ENCODE data around the gene ERGIC1. TPM values are rescaled to one million over a fixed set of nuclear protein-coding genes. Genes with fewer than 3 reads are reported as not detected.

The ERGIC1 gene
- polyA plus RNA-seq, 1 donor from 2014 or later = 59.1 TPM

DNA sequence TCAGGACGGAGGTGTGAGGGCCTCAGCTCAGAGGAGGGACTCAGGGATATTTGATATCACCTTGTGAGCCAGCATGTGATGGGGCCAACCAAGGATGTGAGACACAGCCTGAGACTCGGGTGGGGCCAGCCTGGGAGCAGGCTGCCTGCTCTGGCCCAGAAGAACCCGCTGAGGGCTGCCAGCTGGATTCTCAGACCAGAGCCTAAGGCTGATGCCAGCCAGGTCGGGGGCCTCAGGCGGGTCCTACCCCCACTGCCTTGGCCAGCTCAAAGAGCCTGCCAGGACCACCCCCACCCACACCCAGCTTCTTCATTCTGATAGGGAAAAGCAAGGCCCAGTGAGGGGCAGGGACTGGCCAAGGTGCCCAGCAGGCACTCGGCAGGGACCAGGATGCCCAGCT is 42.8 kb upstream of the ERGIC1 start (continued):
- TF ChIP-seq EP300 (conservative IDR thresholded peaks at IDR 0.05; ENCODE audit: poor library complexity, severe bottlenecking) = no peak

GRCh38 chr5:172791726-172792445 is 42.2 kb upstream of the ERGIC1 start:
- TF ChIP-seq SMC3 (conservative IDR thresholded peaks at IDR 0.05; ENCODE audit: poor library complexity) = no peak
- TF ChIP-seq EZH2 (IDR thresholded peaks at IDR 0.05; ENCODE audit: borderline replicate concordance, insufficient read depth, low read length, poor library complexity, severe bottlenecking) = no peak
- TF ChIP-seq EP300 (conservative IDR thresholded peaks at IDR 0.05; ENCODE audit: poor library complexity, severe bottlenecking) = no peak
- TF ChIP-seq, protein P1, sequence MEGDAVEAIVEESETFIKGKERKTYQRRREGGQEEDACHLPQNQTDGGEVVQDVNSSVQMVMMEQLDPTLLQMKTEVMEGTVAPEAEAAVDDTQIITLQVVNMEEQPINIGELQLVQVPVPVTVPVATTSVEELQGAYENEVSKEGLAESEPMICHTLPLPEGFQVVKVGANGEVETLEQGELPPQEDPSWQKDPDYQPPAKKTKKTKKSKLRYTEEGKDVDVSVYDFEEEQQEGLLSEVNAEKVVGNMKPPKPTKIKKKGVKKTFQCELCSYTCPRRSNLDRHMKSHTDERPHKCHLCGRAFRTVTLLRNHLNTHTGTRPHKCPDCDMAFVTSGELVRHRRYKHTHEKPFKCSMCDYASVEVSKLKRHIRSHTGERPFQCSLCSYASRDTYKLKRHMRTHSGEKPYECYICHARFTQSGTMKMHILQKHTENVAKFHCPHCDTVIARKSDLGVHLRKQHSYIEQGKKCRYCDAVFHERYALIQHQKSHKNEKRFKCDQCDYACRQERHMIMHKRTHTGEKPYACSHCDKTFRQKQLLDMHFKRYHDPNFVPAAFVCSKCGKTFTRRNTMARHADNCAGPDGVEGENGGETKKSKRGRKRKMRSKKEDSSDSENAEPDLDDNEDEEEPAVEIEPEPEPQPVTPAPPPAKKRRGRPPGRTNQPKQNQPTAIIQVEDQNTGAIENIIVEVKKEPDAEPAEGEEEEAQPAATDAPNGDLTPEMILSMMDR (IDR thresholded peaks at IDR 0.05; ENCODE audit: poor library complexity, severe bottlenecking) = no peak
- no peak for TF ChIP-seq TAF1 (IDR thresholded peaks at IDR 0.05; ENCODE audit: low read depth)
- no peak for TF ChIP-seq POLR2AphosphoS5 (IDR thresholded peaks at IDR 0.05)
- TF ChIP-seq RAD21 (conservative IDR thresholded peaks at IDR 0.05) = no peak
- TF ChIP-seq REST (IDR thresholded peaks at IDR 0.05; ENCODE audit: borderline replicate concordance) = no peak
- TF ChIP-seq MXI1 (conservative IDR thresholded peaks at IDR 0.05; ENCODE audit: poor library complexity, severe bottlenecking) = no peak
- no peaks in the 10 kb centered on the region for H3F3A ChIP-seq (ENCODE audit: insufficient read depth, low read length, poor library complexity, severe bottlenecking)
- no peaks in the 10 kb centered on the region for H3K9me2 ChIP-seq (ENCODE audit: insufficient read depth, low read length)
- H3K9ac ChIP-seq (ENCODE audit: low read length) = no peak overlapping the region
- H4K20me1 ChIP-seq (ENCODE audit: insufficient read depth) = no peaks in the 10 kb centered on the region
- H3K27me3 ChIP-seq (ENCODE audit: insufficient read depth, low read depth, low read length) = no peaks in the 10 kb centered on the region
- no peak overlapping the region for H3K4me2 ChIP-seq (ENCODE audit: low read length)
- H2AFZ ChIP-seq (ENCODE audit: low read depth, low read length) = no peak overlapping the region
- no peaks in the 10 kb centered on the region for H3K36me3 ChIP-seq (ENCODE audit: insufficient read depth, low read length)
- no peaks in the 10 kb centered on the region for H3K79me2 ChIP-seq (replicated peaks; ENCODE audit: insufficient read depth, low read length)
- H3K9me3 ChIP-seq (ENCODE audit: low read length) = no peaks in the 10 kb centered on the region
- no peak overlapping the region for H3K27ac ChIP-seq (ENCODE audit: low read length)
- no peak overlapping the region for H3K4me3 ChIP-seq (ENCODE audit: low read length)

DNA sequence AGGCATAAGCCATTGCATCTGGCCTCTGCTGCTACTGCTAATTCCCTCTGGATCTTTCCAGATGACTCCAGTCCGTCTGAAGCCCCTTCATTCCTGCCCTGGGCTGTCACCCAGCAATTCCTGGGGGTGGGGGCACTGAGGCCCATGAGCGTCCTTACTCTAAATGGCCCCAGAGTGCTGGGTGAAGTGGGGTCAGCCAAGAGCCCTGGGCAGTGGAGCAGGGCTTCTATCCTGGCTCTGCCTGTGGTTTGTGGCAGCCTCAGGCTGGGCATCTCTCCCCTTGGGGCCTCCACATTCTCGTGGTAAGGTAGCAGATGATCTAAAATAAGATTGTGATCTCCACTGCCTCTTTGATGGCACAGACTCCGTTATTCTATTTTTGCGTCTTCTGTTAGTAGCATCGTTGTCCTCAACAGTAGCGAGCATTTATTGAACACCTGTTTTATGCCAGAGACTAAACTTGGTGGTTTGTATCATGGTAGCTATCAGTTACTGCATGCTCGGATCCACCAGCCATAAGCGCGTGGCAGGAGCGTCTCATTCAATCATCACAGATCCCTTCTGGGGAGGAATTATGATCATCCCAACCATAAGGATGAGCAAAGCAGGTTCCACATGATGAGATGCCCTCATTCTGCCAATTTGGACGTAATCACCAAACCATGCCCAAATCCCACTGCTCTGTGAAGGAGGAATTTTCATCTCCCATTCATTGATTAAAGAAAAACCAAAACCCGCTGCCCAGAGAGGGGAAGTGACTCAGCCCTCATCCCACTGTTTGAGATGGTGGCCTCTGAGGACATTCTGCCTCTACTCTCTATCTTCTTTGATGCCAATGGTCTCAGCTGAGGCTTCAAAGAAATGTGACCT is 41.1 kb upstream of the ERGIC1 start:
- H3K79me2 ChIP-seq (replicated peaks; ENCODE audit: insufficient read depth, low read length) = no peaks in the 10 kb centered on the region
- no peak overlapping the region for H2AFZ ChIP-seq (ENCODE audit: low read depth, low read length)
- H3K36me3 ChIP-seq (ENCODE audit: insufficient read depth, low read length) = no peaks in the 10 kb centered on the region
- TF ChIP-seq SMC3 (conservative IDR thresholded peaks at IDR 0.05; ENCODE audit: poor library complexity) = no peak
- no peaks in the 10 kb centered on the region for H3F3A ChIP-seq (ENCODE audit: insufficient read depth, low read length, poor library complexity, severe bottlenecking)
- H3K4me3 ChIP-seq (ENCODE audit: low read length) = no peak overlapping the region
- H3K9me3 ChIP-seq (ENCODE audit: low read length) = no peaks in the 10 kb centered on the region
- no peak overlapping the region for H3K9ac ChIP-seq (ENCODE audit: low read length)
- no peak overlapping the region for H3K27ac ChIP-seq (ENCODE audit: low read length)
- no peaks in the 10 kb centered on the region for H3K9me2 ChIP-seq (ENCODE audit: insufficient read depth, low read length)
- no peak overlapping the region for H3K4me2 ChIP-seq (ENCODE audit: low read length)
- H4K20me1 ChIP-seq (ENCODE audit: insufficient read depth) = no peaks in the 10 kb centered on the region
- no peaks in the 10 kb centered on the region for H3K27me3 ChIP-seq (ENCODE audit: insufficient read depth, low read depth, low read length)
